Glomerular visceral epithelial cell (primary cell): ENCODE results near the gene LSM14A.
"Not testable (repeated sequence)": the region's sequence is repeated elsewhere in the genome, so short reads cannot be mapped to it uniquely, and the experiment has no call there.

Experiments
- DNase-seq: peaks from one replicate; pipeline ENCODE4 v3.0.0-alpha.2; 2016; ENCODE audit errors: extremely low spot score

LSM14A gene

DNA sequence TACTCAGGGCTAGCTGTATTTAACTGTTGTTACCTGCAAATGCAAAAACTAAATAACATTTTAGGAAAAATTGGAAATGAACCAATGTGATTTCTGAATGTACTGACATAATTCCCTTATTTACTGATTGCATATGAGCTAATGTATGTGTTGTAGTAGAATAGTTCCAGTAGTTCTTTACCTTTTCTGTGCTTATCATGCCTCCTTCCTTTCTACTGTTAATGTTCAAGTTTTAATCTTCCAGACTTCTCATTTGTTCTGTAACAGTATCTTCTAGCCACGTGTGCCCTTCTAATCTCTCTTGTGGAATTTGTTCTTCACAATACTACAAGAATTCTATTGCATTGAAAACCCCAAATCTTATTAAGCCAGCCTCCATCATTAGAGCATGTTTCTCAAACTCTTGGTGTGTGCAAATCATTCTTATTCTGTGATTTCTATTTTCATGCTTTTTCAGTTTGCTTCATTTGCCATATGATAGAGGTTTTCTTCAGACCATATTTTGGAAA lies 17.7 kb downstream of the LSM14A start:
- no peak for DNase-seq

- DNase-seq: no peak
These were observed 19.2 kb downstream of the LSM14A start for GRCh38 chr19:34191355-34191962.

- DNase-seq: no peak
These were observed 21.1 kb downstream of the LSM14A start for GRCh38 chr19:34193439-34193838.

DNA sequence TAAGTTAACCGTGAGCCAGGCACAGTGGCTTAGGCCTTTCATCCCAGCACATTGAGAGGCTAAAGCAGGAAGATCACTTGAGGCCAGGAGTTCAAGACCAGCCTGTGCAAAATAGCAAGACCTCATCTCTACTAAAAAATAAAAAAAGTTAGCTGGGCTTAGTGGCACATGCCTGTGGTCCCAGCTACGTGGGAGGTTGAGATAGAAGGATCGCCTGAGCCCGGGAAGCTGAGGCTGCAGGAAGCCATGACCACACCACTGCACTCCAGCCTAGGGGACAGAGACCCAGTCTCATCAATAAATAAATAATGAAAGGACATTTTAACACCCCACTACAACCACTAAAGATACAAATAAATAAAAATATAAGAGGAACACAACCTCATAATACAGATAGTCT lies 21.6 kb downstream of the LSM14A start:
- no peak for DNase-seq

- DNase-seq: no peak
These were observed 28.8 kb downstream of the LSM14A start for GRCh38 chr19:34201133-34201532.

GRCh38 chr19:34205324-34205723 lies 33.0 kb downstream of the LSM14A start:
- not testable (repeated sequence) for DNase-seq

DNA sequence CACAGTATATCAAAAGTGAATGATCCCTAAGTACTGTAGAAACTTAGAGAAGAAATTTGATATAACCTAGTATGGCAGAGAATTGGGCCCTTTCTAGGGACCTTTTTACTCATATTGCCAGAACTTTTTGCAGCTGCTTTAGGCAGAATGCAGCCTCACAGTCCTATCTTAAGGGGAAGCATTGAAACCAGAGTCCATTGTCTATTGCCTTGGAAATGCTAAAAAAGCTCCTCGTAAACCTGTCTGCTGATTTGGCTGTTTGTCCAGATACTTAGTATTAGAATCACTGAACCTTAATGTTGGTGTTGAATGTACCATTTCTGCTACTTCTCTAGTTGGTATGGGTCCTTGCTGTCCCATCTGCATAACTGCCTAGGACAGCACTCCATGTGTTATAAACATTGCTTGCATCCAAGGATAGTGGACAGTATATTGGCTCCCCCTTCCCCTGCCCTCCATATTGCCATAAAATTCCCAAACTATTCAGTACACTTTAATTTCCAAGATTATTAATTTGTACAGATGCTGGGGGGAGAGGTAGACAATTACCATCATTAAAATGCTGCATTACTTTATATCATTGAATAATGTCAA lies 36.1 kb downstream of the LSM14A start:
- no peak for DNase-seq

- no peak for DNase-seq
These were observed 37.4 kb downstream of the LSM14A start for GRCh38 chr19:34209726-34210125.

GRCh38 chr19:34213283-34213682 lies 41.0 kb downstream of the LSM14A start:
- DNase-seq: no peak

GRCh38 chr19:34214040-34214439 lies 41.7 kb downstream of the LSM14A start:
- DNase-seq: no peak

DNA sequence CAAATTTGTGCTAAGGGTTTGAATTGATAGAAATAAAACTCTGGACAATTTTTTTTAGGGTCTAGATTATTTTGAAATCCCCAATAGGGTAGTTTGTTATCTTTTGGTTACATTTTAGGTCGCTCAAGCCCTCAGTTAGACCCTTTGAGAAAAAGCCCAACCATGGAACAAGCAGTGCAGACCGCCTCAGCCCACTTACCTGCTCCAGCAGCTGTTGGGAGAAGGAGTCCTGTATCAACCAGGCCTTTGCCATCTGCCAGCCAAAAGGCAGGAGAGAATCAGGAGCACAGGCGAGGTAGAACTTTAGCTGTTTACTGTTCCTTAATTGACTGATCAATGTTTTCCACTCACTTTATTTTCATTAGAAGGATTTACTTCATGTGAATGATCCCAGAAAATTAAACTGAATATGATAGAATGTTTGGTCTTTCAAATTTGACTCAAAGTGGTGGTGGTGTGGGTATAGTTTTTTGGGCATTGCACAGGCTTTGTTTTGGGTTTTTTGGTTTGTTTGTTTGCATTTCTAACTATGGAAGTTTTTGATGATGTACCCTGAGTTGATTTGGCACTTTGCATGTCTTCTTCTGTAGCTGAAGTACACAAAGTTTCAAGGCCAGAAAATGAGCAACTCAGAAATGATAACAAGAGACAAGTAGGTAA lies 42.8 kb downstream of the LSM14A start:
- no peak for DNase-seq

- no peak for DNase-seq
These were observed 43.3 kb downstream of the LSM14A start for GRCh38 chr19:34215666-34216038.

DNA sequence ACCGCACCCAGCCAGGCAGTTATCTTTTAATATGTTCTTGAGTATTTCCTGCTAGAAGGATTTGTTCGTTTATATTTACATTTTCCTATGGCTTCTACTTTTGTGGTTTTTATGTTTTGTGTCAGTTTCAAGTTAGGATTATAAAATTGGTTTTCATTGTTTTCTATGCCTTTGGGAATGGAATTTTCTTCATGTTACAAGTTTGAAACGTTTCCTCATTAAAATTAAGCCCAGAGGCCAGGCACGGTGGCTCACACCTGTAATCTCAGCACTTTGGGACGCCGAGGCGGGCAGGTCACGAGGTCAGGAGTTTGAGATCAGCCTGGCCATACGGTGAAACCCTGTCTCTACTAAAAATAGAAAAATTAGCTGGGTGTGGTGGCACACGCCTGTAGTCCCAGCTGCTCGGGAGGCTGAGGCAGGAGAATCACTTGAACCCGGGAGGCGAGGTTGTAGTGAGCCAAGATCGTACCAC lies 44.5 kb downstream of the LSM14A start:
- not testable (repeated sequence) for DNase-seq

DNA sequence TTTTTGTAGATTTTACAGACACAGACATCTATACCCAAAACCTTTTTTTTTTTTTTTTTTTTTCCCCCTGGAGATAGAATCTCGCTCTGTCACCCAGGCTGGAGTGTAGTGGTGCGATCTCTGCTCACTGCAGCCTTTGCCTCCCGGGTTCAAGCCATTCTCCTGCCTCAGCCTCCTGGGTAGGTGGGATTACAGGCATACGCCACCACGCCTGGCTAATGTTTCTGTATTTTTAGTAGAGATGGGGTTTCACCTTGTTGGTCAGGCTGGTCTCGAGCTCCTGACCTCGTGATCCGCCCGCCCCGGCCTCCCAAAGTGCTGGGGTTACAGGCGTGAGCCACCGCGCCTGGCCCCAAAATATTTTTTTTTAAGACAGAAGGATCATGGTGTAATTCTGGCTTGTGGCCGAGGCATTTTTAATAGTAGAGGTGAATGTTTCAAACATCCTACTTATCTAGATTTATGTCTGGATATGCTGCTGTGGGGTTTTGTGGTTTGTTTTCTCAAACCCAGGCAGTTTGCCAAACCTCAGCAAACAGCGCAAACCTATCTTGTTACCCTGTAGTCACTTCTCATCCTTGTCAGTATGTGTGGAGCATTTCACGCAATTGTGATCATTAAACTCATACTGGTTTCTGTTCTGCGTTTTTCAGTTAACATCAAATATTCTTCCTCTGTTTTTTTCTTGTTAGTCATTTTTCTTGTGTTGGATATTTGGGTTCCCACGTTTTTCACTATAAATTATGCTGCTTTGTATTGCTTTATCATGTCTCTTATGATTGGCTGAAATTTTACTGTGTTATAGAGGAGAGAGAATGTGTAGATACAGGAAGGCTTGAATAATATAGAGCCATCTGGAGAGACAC lies 45.9 kb downstream of the LSM14A start:
- DNase-seq: peak; percentile 97

DNA sequence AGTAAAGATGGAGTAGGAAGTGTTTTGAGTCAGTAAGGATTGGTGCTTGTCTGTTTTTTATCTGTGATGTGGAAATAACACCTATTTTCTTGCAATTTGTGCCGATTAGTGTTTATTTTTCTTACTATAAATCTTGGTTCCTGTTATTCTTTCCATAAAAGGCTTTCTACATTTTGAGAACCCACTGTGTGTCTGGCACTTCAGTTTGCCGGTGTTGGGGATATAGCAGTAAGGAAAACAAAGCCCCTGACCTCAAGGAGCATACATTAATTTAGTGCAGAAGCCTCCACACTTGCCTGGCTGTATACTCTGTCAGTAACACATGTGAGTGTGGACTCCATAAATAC lies 46.5 kb downstream of the LSM14A start:
- DNase-seq: no peak

- DNase-seq: peak; percentile 65
These were observed 48.3 kb downstream of the LSM14A start for GRCh38 chr19:34220472-34221063.

GRCh38 chr19:34222386-34222785 lies 50.1 kb downstream of the LSM14A start:
- no peak for DNase-seq

- no peak for DNase-seq
These were observed 52.8 kb downstream of the LSM14A start for GRCh38 chr19:34224996-34225658.

GRCh38 chr19:34225659-34226015 lies 53.3 kb downstream of the LSM14A start:
- DNase-seq: no peak

- DNase-seq: no peak
These were observed 53.7 kb downstream of the LSM14A start for GRCh38 chr19:34226036-34226435.

DNA sequence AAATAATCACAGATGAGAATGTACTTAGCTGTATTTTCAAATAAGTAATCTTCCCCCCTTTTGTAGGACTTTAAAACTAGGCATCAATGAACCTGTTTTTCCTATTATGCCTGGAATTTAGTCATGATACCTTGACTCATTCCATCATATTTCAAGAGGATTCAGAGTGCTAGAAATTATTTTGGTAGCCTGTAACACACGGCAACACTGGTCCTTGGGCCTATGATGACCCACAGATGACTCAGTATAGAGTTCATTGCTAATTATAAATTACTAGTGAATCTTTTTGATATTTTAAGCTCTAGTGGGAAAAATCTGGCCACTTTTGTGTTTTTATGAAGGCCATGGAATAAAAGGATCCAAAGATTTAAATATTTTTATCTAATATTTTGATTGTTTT lies 56.0 kb downstream of the LSM14A start:
- DNase-seq: no peak
